Measurements from ENCODE around the gene CHKB.

Gene CHKB

GRCh38 chr22:50582493-50583293 is at the start of gene CHKB (continued):
- no peak for TF ChIP-seq ZNF175 (tag by site-specific recombination; IDR thresholded peaks at IDR 0.05)
- no peak for TF ChIP-seq REPIN1 (tag by site-specific recombination; IDR thresholded peaks at IDR 0.05; ENCODE audit: low read depth)
- TF ChIP-seq, protein P1, sequence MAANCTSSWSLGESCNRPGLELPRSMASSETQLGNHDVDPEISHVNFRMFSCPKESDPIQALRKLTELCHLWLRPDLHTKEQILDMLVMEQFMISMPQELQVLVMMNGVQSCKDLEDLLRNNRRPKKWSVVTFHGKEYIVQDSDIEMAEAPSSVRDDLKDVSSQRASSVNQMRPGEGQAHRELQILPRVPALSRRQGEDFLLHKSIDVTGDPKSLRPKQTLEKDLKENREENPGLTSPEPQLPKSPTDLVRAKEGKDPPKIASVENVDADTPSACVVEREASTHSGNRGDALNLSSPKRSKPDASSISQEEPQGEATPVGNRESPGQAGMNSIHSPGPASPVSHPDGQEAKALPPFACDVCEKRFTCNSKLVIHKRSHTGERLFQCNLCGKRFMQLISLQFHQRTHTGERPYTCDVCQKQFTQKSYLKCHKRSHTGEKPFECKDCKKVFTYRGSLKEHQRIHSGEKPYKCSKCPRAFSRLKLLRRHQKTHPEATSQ (tag by site-specific recombination; IDR thresholded peaks at IDR 0.05), result peak; percentile 38; the same call in 1 of the 2 replicates
- TF ChIP-seq GLIS1 (tag by site-specific recombination; IDR thresholded peaks at IDR 0.05), result no peak; the same call in none of the 2 replicates
- TF ChIP-seq, protein P2, sequence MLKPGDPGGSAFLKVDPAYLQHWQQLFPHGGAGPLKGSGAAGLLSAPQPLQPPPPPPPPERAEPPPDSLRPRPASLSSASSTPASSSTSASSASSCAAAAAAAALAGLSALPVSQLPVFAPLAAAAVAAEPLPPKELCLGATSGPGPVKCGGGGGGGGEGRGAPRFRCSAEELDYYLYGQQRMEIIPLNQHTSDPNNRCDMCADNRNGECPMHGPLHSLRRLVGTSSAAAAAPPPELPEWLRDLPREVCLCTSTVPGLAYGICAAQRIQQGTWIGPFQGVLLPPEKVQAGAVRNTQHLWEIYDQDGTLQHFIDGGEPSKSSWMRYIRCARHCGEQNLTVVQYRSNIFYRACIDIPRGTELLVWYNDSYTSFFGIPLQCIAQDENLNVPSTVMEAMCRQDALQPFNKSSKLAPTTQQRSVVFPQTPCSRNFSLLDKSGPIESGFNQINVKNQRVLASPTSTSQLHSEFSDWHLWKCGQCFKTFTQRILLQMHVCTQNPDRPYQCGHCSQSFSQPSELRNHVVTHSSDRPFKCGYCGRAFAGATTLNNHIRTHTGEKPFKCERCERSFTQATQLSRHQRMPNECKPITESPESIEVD (tag by site-specific recombination; IDR thresholded peaks at IDR 0.05), result no peak
- TF ChIP-seq ZNF202 (tag by site-specific recombination; IDR thresholded peaks at IDR 0.05; ENCODE audit: borderline replicate concordance), result no peak
- peak; percentile 47 for TF ChIP-seq KLF1 (tag by site-specific recombination; IDR thresholded peaks at IDR 0.05)
- TF ChIP-seq CTCF (tag by site-specific recombination; IDR thresholded peaks at IDR 0.05), result no peak
- TF ChIP-seq ZNF830 (tag by site-specific recombination; IDR thresholded peaks at IDR 0.05; ENCODE audit: low read depth), result no peak
- no peak for TF ChIP-seq ZNF214 (tag by site-specific recombination; IDR thresholded peaks at IDR 0.05; ENCODE audit: borderline replicate concordance)
- TF ChIP-seq ZFP41 (tag by site-specific recombination; IDR thresholded peaks at IDR 0.05; ENCODE audit: borderline replicate concordance), result no peak
- no peak for TF ChIP-seq ZFHX2 (tag by site-specific recombination; conservative IDR thresholded peaks at IDR 0.05)
- no peak for TF ChIP-seq ZNF600 (tag by site-specific recombination; IDR thresholded peaks at IDR 0.05)
- no peak for TF ChIP-seq TCF7L2 (IDR thresholded peaks at IDR 0.05; ENCODE audit: borderline replicate concordance, low read depth, low read length)
- TF ChIP-seq ZIC2 (tag by site-specific recombination; IDR thresholded peaks at IDR 0.05), result no peak
- TF ChIP-seq, protein P3, sequence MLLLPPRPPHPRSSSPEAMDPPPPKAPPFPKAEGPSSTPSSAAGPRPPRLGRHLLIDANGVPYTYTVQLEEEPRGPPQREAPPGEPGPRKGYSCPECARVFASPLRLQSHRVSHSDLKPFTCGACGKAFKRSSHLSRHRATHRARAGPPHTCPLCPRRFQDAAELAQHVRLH (tag by site-specific recombination; IDR thresholded peaks at IDR 0.05), result 0 out of 2 replicates have a peak, but pooled peaks have one; percentile 52
- no peak for TF ChIP-seq ZNF148 (tag by site-specific recombination; IDR thresholded peaks at IDR 0.05; ENCODE audit: borderline replicate concordance)
- TF ChIP-seq KLF10 (tag by site-specific recombination; IDR thresholded peaks at IDR 0.05), result no peak; the same call in 1 of the 2 replicates
- TF ChIP-seq ZBTB8A (tag by site-specific recombination; IDR thresholded peaks at IDR 0.05), result peak; percentile 62
- no peak for TF ChIP-seq ZNF837 (tag by site-specific recombination; IDR thresholded peaks at IDR 0.05)
- no peak for TF ChIP-seq ZNF626 (tag by site-specific recombination; IDR thresholded peaks at IDR 0.05)
- no peak for TF ChIP-seq ZNF133 (tag by site-specific recombination; IDR thresholded peaks at IDR 0.05)
- TF ChIP-seq ZNF223 (tag by site-specific recombination; IDR thresholded peaks at IDR 0.05), result no peak
- TF ChIP-seq ZNF777 (tag by site-specific recombination; IDR thresholded peaks at IDR 0.05; ENCODE audit: borderline replicate concordance), result no peak
- TF ChIP-seq ZNF394 (tag by site-specific recombination; IDR thresholded peaks at IDR 0.05; ENCODE audit: borderline replicate concordance), result no peak
- TF ChIP-seq ZNF610 (tag by site-specific recombination; IDR thresholded peaks at IDR 0.05; ENCODE audit: borderline replicate concordance), result peak; percentile 34
- no peak for TF ChIP-seq ZNF292 (tag by site-specific recombination; IDR thresholded peaks at IDR 0.05; ENCODE audit: borderline replicate concordance, low read depth)
- TF ChIP-seq PRDM1 (tag by site-specific recombination; IDR thresholded peaks at IDR 0.05), result no peak
- no peak for TF ChIP-seq ZNF266 (tag by site-specific recombination; IDR thresholded peaks at IDR 0.05; ENCODE audit: low read depth)
- TF ChIP-seq ZNF433 (tag by site-specific recombination; IDR thresholded peaks at IDR 0.05; ENCODE audit: low read depth), result no peak
- TF ChIP-seq YY2 (tag by site-specific recombination; IDR thresholded peaks at IDR 0.05), result peak; percentile 81
- no peak for TF ChIP-seq ZNF350 (tag by site-specific recombination; IDR thresholded peaks at IDR 0.05)
- TF ChIP-seq ZFP69B (tag by site-specific recombination; IDR thresholded peaks at IDR 0.05), result peak; percentile 46; the same call in 1 of the 2 replicates
